SK-N-SH treated with all-trans-retinoic acid at 6 μM for 48 hours (cell line): ENCODE results near the gene NKAIN4.

ENCODE experiments used
- ATAC-seq: fragments of 200-7000 bp; cut with Tn5 transposase; 3 replicates; pipeline ENCODE4 v1.9.1; 2020; ENCODE audit warnings: mild to moderate bottlenecking, moderate library complexity
- ARNTL ChIP-seq: fragments of 450-650 bp; formaldehyde crosslinking; IDR thresholded peaks from 2 replicates; pipeline ENCODE4 v1.5.0; 2020; ENCODE audit warnings: low read depth, mild to moderate bottlenecking, moderate library complexity, borderline replicate concordance
- BACH2 ChIP-seq: fragments of 250-450 bp; sonication (Bioruptor Pico); IDR thresholded peaks from 2 replicates; pipeline ENCODE4 v1.9.0; 2021; ENCODE audit warnings: mild to moderate bottlenecking, borderline replicate concordance
- CSDC2 ChIP-seq: fragments of 250-450 bp; sonication (Bioruptor Pico); IDR thresholded peaks from 2 replicates; pipeline ENCODE4 v1.5.0; 2020; ENCODE audit warnings: mild to moderate bottlenecking, moderate library complexity
- ESRRG ChIP-seq: fragments of 250-450 bp; sonication (Bioruptor Pico); IDR thresholded peaks from 2 replicates; pipeline ENCODE4 v1.6.1; 2021; ENCODE audit warnings: mild to moderate bottlenecking
- GLIS3 ChIP-seq: fragments of 250-450 bp; sonication (Bioruptor Pico); IDR thresholded peaks from 2 replicates; pipeline ENCODE4 v1.5.0; 2020; ENCODE audit warnings: mild to moderate bottlenecking, moderate library complexity
- ISL1 ChIP-seq: fragments of 250-450 bp; sonication (Bioruptor Pico); IDR thresholded peaks from 2 replicates; pipeline ENCODE4 v2.1.2; 2022; ENCODE audit warnings: mild to moderate bottlenecking, moderate library complexity
- OSR1 ChIP-seq: fragments of 250-450 bp; sonication (Bioruptor Pico); IDR thresholded peaks from 2 replicates; pipeline ENCODE4 v1.8.0; 2022; ENCODE audit warnings: moderate library complexity, mild to moderate bottlenecking, inconsistent platforms
- PPARA ChIP-seq: fragments of 250-450 bp; sonication (Bioruptor Pico); IDR thresholded peaks from 2 replicates; pipeline ENCODE4 v1.5.0; 2020; ENCODE audit warnings: mild to moderate bottlenecking, borderline replicate concordance
- RARB ChIP-seq: fragments of 250-450 bp; sonication (Bioruptor Pico); IDR thresholded peaks from 2 replicates; pipeline ENCODE4 v1.8.0; 2021; ENCODE audit warnings: mild to moderate bottlenecking, moderate library complexity
- TCF4 ChIP-seq: fragments of 250-450 bp; sonication (Bioruptor Pico); IDR thresholded peaks from 2 replicates; pipeline ENCODE4 v1.8.0; 2021; ENCODE audit warnings: mild to moderate bottlenecking, moderate library complexity, borderline replicate concordance
- TOX ChIP-seq: fragments of 250-450 bp; sonication (Bioruptor Pico); IDR thresholded peaks from 2 replicates; pipeline ENCODE4 v1.8.0; 2021; ENCODE audit warnings: mild to moderate bottlenecking, moderate library complexity, borderline replicate concordance
- ZC3H10 ChIP-seq: fragments of 250-450 bp; sonication (Bioruptor Pico); IDR thresholded peaks from 2 replicates; pipeline ENCODE4 v1.5.1; 2021; ENCODE audit warnings: mild to moderate bottlenecking, moderate library complexity
- ZFP3 ChIP-seq: fragments of 250-450 bp; sonication (Bioruptor Pico); IDR thresholded peaks from 2 replicates; pipeline ENCODE4 v1.5.0; 2020; ENCODE audit warnings: mild to moderate bottlenecking, moderate library complexity
- ZFP30 ChIP-seq: fragments of 450-650 bp; formaldehyde crosslinking; IDR thresholded peaks from 2 replicates; pipeline ENCODE4 v1.5.0; 2022; ENCODE audit warnings: mild to moderate bottlenecking, moderate library complexity
- ZNF565 ChIP-seq: fragments of 450-650 bp; formaldehyde crosslinking; conservative IDR thresholded peaks from 2 replicates; pipeline ENCODE4 v1.5.0; 2020; ENCODE audit warnings: low read depth, mild to moderate bottlenecking, moderate library complexity
- ZNF70 ChIP-seq: fragments of 450-650 bp; formaldehyde crosslinking; IDR thresholded peaks from 2 replicates; pipeline ENCODE4 v1.5.0; 2020; ENCODE audit warnings: mild to moderate bottlenecking, moderate library complexity
- ZNF8 ChIP-seq: fragments of 450-650 bp; formaldehyde crosslinking; IDR thresholded peaks from 2 replicates; pipeline ENCODE4 v1.5.0; 2020; ENCODE audit warnings: mild to moderate bottlenecking, moderate library complexity
- TF ChIP-seq, protein P1 (sequence below): fragments of 250-450 bp; sonication (Bioruptor Pico); IDR thresholded peaks from 2 replicates; pipeline ENCODE4 v1.8.0; 2021; ENCODE audit warnings: low read depth, mild to moderate bottlenecking, moderate library complexity, borderline replicate concordance
- TF ChIP-seq, protein P2 (sequence below): fragments of 250-450 bp; sonication (Bioruptor Pico); IDR thresholded peaks from 2 replicates; pipeline ENCODE4 v1.5.1; 2021; ENCODE audit warnings: mild to moderate bottlenecking, moderate library complexity
- TF ChIP-seq, protein P3 (sequence below): fragments of 250-450 bp; sonication (Bioruptor Pico); IDR thresholded peaks from 2 replicates; pipeline ENCODE4 v1.5.0; 2020; ENCODE audit warnings: mild to moderate bottlenecking, moderate library complexity
- TF ChIP-seq, protein P4 (sequence below): fragments of 250-450 bp; sonication (Bioruptor Pico); IDR thresholded peaks from 2 replicates; pipeline ENCODE4 v1.8.0; 2020; ENCODE audit warnings: mild to moderate bottlenecking, moderate library complexity, borderline replicate concordance

NKAIN4 gene

DNA sequence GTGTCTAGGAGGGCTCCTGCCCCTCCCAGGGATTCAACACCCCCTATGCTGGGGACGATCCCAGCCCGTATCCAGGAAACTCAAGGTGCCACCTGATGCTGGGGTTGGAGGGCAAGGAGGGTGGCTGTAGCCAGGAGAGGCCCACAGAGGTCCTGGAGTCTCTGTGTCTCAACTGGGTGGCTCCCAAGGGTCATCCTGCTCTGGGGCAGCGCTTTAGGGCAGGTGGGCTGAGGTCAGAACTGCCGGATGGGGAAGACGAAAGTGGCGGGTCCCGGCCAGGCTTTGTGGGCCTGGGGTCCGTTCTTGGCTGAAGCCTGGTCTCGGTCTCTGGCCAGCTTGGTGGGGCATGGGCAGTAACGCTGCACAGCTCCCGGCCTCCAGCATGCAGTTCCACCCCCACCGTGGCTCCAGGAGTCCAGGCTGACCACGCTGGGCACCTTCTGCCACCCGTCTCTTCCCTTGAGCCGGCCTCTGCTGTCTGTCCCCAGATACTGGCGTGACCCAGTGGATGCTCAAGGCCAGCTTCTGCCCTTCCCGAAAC, 35.9 kb upstream of the NKAIN4 start:
- TF ChIP-seq ARNTL (CRISPR knock-in tag), result no peak
- TF ChIP-seq TOX, result no peak
- no peak for TF ChIP-seq ZFP30 (CRISPR knock-in tag)
- TF ChIP-seq, protein P1, sequence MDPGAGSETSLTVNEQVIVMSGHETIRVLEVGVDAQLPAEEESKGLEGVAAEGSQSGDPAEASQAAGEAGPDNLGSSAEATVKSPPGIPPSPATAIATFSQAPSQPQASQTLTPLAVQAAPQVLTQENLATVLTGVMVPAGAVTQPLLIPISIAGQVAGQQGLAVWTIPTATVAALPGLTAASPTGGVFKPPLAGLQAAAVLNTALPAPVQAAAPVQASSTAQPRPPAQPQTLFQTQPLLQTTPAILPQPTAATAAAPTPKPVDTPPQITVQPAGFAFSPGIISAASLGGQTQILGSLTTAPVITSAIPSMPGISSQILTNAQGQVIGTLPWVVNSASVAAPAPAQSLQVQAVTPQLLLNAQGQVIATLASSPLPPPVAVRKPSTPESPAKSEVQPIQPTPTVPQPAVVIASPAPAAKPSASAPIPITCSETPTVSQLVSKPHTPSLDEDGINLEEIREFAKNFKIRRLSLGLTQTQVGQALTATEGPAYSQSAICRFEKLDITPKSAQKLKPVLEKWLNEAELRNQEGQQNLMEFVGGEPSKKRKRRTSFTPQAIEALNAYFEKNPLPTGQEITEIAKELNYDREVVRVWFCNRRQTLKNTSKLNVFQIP (CRISPR knock-in tag), result no peak
- TF ChIP-seq GLIS3 (CRISPR knock-in tag), result no peak
- no peak for TF ChIP-seq ZFP3 (CRISPR knock-in tag)
- TF ChIP-seq OSR1 (CRISPR knock-in tag), result no peak
- TF ChIP-seq ZNF8, result no peak
- TF ChIP-seq TCF4, result no peak
- no peak; the same call in 2 of the 3 replicates for ATAC-seq

DNA sequence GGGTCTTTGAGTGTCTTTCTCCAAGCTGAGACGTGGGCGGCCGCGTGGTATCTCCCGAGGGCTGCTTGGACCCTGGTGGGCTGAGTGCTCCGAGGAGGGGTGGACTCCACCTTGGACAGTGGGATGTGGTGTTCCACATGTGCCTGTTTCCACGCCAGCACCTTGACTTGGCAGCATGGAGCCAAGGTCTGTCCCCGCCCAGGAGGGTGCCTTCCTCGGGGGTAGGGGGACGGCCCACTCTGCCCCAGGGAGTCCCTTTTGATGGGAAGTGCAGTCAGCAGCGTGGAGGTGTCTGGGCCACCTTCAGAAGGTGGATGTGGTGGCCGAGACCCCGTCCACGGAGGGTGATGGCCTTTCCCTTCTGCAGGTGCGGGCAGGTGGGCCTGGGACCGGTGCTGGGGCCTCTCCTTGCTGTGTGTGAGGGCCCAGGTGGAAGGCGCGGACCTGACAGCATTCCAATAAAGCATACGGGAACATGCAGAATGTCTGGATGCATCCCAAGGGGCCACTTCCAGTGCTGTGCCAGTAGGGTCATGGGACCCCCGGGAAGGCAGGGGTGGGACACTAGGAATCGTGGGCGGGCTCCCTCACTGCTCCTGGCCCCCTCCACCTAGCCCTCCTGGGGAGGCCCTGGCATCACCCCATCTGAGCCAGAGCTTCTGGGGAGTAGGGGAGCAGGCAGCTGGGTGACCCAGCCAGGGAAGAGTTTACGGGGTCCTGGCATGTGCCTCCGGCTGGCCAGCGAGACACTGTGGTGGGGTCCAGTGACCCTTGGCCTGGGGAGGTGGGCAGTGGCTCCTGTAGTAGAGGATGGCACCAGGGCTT, 35.3 kb upstream of the NKAIN4 start:
- ATAC-seq, result no peak
- no peak for TF ChIP-seq PPARA (CRISPR knock-in tag)
- no peak for TF ChIP-seq ARNTL (CRISPR knock-in tag)
- TF ChIP-seq OSR1 (CRISPR knock-in tag), result no peak
- no peak for TF ChIP-seq ZNF8
- no peak for TF ChIP-seq RARB (CRISPR knock-in tag)
- TF ChIP-seq, protein P2, sequence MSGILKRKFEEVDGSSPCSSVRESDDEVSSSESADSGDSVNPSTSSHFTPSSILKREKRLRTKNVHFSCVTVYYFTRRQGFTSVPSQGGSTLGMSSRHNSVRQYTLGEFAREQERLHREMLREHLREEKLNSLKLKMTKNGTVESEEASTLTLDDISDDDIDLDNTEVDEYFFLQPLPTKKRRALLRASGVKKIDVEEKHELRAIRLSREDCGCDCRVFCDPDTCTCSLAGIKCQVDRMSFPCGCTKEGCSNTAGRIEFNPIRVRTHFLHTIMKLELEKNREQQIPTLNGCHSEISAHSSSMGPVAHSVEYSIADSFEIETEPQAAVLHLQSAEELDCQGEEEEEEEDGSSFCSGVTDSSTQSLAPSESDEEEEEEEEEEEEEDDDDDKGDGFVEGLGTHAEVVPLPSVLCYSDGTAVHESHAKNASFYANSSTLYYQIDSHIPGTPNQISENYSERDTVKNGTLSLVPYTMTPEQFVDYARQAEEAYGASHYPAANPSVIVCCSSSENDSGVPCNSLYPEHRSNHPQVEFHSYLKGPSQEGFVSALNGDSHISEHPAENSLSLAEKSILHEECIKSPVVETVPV, result no peak
- TF ChIP-seq ZC3H10 (CRISPR knock-in tag), result no peak
- no peak for TF ChIP-seq GLIS3 (CRISPR knock-in tag)

DNA sequence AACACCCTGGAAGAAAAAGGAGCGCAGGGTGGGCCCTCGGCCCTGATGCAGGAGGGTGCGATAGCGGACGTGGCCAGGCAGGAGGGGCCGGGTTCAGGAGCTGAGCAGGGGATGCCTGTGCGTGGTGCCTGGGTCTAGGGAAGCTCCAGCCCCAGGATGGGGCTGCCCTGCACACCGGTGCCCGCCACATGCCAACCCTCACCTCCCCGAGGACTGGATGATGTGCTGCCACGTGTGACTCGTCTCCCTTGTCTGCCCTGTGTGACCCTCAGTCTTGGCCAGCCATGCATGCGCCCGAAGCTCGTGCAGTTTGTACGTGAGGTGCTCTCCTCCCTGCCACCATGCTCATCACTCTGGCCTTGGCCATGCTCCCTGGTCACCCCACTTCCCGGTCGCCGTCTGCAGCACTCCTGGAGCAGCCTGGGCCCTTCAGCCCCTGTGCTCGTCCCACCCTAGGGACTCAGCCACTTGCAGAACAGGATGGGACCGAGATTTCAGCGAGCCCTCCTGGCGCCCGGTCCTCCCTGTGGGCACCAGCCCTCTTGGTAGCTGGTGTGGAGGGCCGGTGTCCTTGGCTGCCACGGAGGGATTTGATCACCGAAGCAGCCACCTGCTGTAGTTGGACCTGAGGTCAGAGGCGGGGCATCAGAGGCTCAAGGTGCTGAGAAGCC, 34.5 kb upstream of the NKAIN4 start:
- no peak for ATAC-seq
- TF ChIP-seq ISL1 (no peak), CSDC2 (CRISPR knock-in tag) (no peak), ZNF8 (no peak), ZNF70 (CRISPR knock-in tag) (no peak), ZFP30 (CRISPR knock-in tag) (no peak), OSR1 (CRISPR knock-in tag) (no peak), ZFP3 (CRISPR knock-in tag) (no peak), ZNF565 (CRISPR knock-in tag) (no peak), ESRRG (CRISPR knock-in tag) (no peak), TCF4 (no peak), BACH2 (no peak), TOX (no peak), ZC3H10 (CRISPR knock-in tag) (no peak)
- TF ChIP-seq, protein P3, sequence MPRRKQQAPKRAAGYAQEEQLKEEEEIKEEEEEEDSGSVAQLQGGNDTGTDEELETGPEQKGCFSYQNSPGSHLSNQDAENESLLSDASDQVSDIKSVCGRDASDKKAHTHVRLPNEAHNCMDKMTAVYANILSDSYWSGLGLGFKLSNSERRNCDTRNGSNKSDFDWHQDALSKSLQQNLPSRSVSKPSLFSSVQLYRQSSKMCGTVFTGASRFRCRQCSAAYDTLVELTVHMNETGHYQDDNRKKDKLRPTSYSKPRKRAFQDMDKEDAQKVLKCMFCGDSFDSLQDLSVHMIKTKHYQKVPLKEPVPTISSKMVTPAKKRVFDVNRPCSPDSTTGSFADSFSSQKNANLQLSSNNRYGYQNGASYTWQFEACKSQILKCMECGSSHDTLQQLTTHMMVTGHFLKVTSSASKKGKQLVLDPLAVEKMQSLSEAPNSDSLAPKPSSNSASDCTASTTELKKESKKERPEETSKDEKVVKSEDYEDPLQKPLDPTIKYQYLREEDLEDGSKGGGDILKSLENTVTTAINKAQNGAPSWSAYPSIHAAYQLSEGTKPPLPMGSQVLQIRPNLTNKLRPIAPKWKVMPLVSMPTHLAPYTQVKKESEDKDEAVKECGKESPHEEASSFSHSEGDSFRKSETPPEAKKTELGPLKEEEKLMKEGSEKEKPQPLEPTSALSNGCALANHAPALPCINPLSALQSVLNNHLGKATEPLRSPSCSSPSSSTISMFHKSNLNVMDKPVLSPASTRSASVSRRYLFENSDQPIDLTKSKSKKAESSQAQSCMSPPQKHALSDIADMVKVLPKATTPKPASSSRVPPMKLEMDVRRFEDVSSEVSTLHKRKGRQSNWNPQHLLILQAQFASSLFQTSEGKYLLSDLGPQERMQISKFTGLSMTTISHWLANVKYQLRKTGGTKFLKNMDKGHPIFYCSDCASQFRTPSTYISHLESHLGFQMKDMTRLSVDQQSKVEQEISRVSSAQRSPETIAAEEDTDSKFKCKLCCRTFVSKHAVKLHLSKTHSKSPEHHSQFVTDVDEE (CRISPR knock-in tag), result no peak
- TF ChIP-seq, protein P4, sequence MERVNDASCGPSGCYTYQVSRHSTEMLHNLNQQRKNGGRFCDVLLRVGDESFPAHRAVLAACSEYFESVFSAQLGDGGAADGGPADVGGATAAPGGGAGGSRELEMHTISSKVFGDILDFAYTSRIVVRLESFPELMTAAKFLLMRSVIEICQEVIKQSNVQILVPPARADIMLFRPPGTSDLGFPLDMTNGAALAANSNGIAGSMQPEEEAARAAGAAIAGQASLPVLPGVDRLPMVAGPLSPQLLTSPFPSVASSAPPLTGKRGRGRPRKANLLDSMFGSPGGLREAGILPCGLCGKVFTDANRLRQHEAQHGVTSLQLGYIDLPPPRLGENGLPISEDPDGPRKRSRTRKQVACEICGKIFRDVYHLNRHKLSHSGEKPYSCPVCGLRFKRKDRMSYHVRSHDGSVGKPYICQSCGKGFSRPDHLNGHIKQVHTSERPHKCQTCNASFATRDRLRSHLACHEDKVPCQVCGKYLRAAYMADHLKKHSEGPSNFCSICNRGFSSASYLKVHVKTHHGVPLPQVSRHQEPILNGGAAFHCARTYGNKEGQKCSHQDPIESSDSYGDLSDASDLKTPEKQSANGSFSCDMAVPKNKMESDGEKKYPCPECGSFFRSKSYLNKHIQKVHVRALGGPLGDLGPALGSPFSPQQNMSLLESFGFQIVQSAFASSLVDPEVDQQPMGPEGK, result no peak
- TF ChIP-seq, protein P1 (CRISPR knock-in tag), result no peak
